ENCODE data around the gene SEPTIN5.
"Not testable (repeated sequence)": the region's sequence is repeated elsewhere in the genome, so short reads cannot be mapped to it uniquely, and the experiment has no call there.

The SEPTIN5 gene

GRCh38 chr22:19680287-19680881 is 33.9 kb upstream of the SEPTIN5 start:
- Histone ChIP-seq H3K27ac (no peak overlapping the region), H3K4me3 (no peak overlapping the region)

- Histone ChIP-seq H3K4me3 (no peak overlapping the region), H3K27ac (no peak overlapping the region)
These were observed 33.1 kb upstream of the SEPTIN5 start for GRCh38 chr22:19680911-19681862.

GRCh38 chr22:19681863-19682245 is 32.4 kb upstream of the SEPTIN5 start:
- no peak overlapping the region for H3K27ac ChIP-seq
- no peak overlapping the region for H3K4me3 ChIP-seq

GRCh38 chr22:19686946-19687345 is 27.4 kb upstream of the SEPTIN5 start:
- no peak overlapping the region for H3K4me3 ChIP-seq
- no peak overlapping the region for H3K27ac ChIP-seq

- peak overlapping the region in 1 of 7 experiments; percentile 3 for H3K4me3 ChIP-seq
- H3K27ac ChIP-seq: peak overlapping the region in 7 of 21 experiments; percentile 10 to 71 (median 34)
These were observed 26.6 kb upstream of the SEPTIN5 start for GRCh38 chr22:19687561-19688300.

- Histone ChIP-seq H3K27ac (peak overlapping the region in 8 of 21 experiments; percentile 10 to 71 (median 30)), H3K4me3 (no peak overlapping the region)
These were observed 25.7 kb upstream of the SEPTIN5 start for GRCh38 chr22:19688301-19689290.

- Histone ChIP-seq H3K4me3 (no peak overlapping the region), H3K27ac (peak overlapping the region in 1 of 21 experiments; percentile 27)
These were observed 24.9 kb upstream of the SEPTIN5 start for GRCh38 chr22:19689408-19689807.

GRCh38 chr22:19691007-19691720 is 23.1 kb upstream of the SEPTIN5 start:
- no peak overlapping the region for H3K4me3 ChIP-seq
- H3K27ac ChIP-seq: peak overlapping the region in 17 of 21 experiments; percentile 13 to 67 (median 42)

- Histone ChIP-seq H3K27ac (peak overlapping the region in 17 of 21 experiments; percentile 13 to 67 (median 42)), H3K4me3 (no peak overlapping the region)
These were observed 22.5 kb upstream of the SEPTIN5 start for GRCh38 chr22:19691721-19692341.

GRCh38 chr22:19693581-19693980 is 20.7 kb upstream of the SEPTIN5 start:
- Histone ChIP-seq H3K4me3 (no peak overlapping the region), H3K27ac (no peak overlapping the region)

- no peak overlapping the region for H3K4me3 ChIP-seq
- no peak overlapping the region for H3K27ac ChIP-seq
These were observed 20.2 kb upstream of the SEPTIN5 start for GRCh38 chr22:19693981-19694670.

- no peak overlapping the region for H3K27ac ChIP-seq
- H3K4me3 ChIP-seq: no peak overlapping the region
These were observed 19.6 kb upstream of the SEPTIN5 start for GRCh38 chr22:19694696-19695095.

- no peak overlapping the region for H3K27ac ChIP-seq
- no peak overlapping the region for H3K4me3 ChIP-seq
These were observed 17.6 kb upstream of the SEPTIN5 start for GRCh38 chr22:19696504-19697276.

- not testable (repeated sequence) for H3K4me3 ChIP-seq, H3K27ac ChIP-seq
These were observed 16.4 kb upstream of the SEPTIN5 start for GRCh38 chr22:19697871-19698270.

GRCh38 chr22:19700790-19701419 is 13.4 kb upstream of the SEPTIN5 start:
- H3K27ac ChIP-seq: no peak overlapping the region
- H3K4me3 ChIP-seq: no peak overlapping the region

- Histone ChIP-seq H3K27ac (no peak overlapping the region), H3K4me3 (no peak overlapping the region)
These were observed 12.7 kb upstream of the SEPTIN5 start for GRCh38 chr22:19701420-19702145.
